GM12878 (cell line): ENCODE results near the gene USP46.

Experiments used
- TF ChIP-seq, protein P1 (sequence below): IDR thresholded peaks from 2 replicates; pipeline ENCODE4 v1.6.1; 2012; ENCODE audit warnings: mild to moderate bottlenecking, low read depth, low read length
- TF ChIP-seq, protein P2 (sequence below), 3 experiments: IDR thresholded peaks in 2 of 3; conservative IDR thresholded peaks in 1 of 3; 2 replicates each; pipeline ENCODE4 v1.5.1; 2011; ENCODE audit warnings: low read depth in 3 of 3, low read length in 3 of 3, mild to moderate bottlenecking in 3 of 3, control low read depth in 2 of 3, moderate library complexity in 2 of 3, inconsistent platforms in 1 of 3, mixed read lengths in 1 of 3; ENCODE audit not compliant: control insufficient read depth in 2 of 3, insufficient read depth in 1 of 3; ENCODE audit errors: extremely low read depth in 1 of 3

DNA sequence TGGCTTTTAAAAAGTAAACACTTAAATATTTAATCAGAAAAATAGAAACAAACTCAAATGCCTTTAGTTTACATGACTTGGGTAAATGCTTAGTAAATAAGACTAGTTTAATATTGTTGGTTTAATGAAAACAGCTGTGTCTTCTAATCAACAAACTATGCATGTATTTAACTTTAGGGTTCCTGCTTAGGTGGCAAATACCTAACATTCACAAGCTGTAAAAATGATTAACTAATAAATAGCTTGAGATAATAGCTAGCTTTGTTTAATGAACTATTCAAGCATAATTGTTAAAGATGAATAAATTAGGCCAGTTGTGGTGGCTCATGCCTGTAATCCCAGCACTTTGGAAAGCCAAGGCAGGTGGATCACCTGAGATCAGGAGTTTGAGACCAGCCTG lies 30.0 kb upstream of the USP46 start:
- TF ChIP-seq, protein P1, sequence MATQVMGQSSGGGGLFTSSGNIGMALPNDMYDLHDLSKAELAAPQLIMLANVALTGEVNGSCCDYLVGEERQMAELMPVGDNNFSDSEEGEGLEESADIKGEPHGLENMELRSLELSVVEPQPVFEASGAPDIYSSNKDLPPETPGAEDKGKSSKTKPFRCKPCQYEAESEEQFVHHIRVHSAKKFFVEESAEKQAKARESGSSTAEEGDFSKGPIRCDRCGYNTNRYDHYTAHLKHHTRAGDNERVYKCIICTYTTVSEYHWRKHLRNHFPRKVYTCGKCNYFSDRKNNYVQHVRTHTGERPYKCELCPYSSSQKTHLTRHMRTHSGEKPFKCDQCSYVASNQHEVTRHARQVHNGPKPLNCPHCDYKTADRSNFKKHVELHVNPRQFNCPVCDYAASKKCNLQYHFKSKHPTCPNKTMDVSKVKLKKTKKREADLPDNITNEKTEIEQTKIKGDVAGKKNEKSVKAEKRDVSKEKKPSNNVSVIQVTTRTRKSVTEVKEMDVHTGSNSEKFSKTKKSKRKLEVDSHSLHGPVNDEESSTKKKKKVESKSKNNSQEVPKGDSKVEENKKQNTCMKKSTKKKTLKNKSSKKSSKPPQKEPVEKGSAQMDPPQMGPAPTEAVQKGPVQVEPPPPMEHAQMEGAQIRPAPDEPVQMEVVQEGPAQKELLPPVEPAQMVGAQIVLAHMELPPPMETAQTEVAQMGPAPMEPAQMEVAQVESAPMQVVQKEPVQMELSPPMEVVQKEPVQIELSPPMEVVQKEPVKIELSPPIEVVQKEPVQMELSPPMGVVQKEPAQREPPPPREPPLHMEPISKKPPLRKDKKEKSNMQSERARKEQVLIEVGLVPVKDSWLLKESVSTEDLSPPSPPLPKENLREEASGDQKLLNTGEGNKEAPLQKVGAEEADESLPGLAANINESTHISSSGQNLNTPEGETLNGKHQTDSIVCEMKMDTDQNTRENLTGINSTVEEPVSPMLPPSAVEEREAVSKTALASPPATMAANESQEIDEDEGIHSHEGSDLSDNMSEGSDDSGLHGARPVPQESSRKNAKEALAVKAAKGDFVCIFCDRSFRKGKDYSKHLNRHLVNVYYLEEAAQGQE, result no peak
- TF ChIP-seq, protein P2, sequence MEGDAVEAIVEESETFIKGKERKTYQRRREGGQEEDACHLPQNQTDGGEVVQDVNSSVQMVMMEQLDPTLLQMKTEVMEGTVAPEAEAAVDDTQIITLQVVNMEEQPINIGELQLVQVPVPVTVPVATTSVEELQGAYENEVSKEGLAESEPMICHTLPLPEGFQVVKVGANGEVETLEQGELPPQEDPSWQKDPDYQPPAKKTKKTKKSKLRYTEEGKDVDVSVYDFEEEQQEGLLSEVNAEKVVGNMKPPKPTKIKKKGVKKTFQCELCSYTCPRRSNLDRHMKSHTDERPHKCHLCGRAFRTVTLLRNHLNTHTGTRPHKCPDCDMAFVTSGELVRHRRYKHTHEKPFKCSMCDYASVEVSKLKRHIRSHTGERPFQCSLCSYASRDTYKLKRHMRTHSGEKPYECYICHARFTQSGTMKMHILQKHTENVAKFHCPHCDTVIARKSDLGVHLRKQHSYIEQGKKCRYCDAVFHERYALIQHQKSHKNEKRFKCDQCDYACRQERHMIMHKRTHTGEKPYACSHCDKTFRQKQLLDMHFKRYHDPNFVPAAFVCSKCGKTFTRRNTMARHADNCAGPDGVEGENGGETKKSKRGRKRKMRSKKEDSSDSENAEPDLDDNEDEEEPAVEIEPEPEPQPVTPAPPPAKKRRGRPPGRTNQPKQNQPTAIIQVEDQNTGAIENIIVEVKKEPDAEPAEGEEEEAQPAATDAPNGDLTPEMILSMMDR (IDR thresholded peaks at IDR 0.05 in 2 of 3, conservative IDR thresholded peaks at IDR 0.05 in 1 of 3; ENCODE audit: control insufficient read depth in 2 of 3, extremely low read depth in 1 of 3, insufficient read depth in 1 of 3, low read depth in 3 of 3, low read length in 3 of 3), result no peak
